Measurements from ENCODE around the gene ZNF45.

GRCh38 chr19:43976732-43977131 lies 41.6 kb upstream of the ZNF45 start:
- TF ChIP-seq CTCF (IDR thresholded peaks at IDR 0.05; ENCODE audit: low read depth, low read length) (no peak), MAX (IDR thresholded peaks at IDR 0.05; ENCODE audit: low read depth, low read length) (no peak), POLR2A (IDR thresholded peaks at IDR 0.05; ENCODE audit: extremely low read depth, insufficient read length) (no peak), MYC (IDR thresholded peaks at IDR 0.05; ENCODE audit: low read depth, low read length) (no peak)

Measured in NB4 (cell line).